ENCODE results near the gene ZBED4.
A peak's percentile ranks its signal among the peaks of the same experiment; 100 is the strongest.
"Not testable (repeated sequence)": the region's sequence is repeated elsewhere in the genome, so short reads cannot be mapped to it uniquely, and the experiment has no call there.

ZBED4 gene

GRCh38 chr22:49827271-49827852 lies 26.3 kb upstream of the ZBED4 start:
- ATAC-seq: peak; percentile 7 to 13

- peak; percentile 57 to 59 for ATAC-seq
These were observed 25.6 kb upstream of the ZBED4 start, which contains the start of gene BRD1 for GRCh38 chr22:49827853-49828598. Gene BRD1 (minus strand): TSS chr22:49827873. CDS start chr22:49824317, 3,556 bp downstream.

DNA sequence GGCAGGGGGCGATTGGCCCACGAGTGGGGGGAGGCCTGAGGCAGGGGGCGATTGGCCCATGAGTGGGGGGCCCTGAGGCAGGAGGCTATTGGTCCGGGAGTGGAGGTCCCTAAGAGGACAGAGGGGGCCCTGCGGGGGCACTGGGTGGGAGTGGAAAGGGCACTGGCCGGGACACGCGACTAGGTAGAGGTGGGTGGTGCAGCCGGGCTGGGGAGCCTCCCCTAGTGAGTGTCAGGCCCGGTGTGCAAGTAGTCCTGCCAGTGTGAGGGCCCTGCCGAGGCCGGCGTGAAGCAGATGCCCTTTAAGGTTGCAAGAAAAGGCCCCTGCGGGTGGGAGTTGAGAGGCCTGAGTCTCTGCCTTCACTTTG lies 25.1 kb upstream of the ZBED4 start:
- ATAC-seq: no peak

DNA sequence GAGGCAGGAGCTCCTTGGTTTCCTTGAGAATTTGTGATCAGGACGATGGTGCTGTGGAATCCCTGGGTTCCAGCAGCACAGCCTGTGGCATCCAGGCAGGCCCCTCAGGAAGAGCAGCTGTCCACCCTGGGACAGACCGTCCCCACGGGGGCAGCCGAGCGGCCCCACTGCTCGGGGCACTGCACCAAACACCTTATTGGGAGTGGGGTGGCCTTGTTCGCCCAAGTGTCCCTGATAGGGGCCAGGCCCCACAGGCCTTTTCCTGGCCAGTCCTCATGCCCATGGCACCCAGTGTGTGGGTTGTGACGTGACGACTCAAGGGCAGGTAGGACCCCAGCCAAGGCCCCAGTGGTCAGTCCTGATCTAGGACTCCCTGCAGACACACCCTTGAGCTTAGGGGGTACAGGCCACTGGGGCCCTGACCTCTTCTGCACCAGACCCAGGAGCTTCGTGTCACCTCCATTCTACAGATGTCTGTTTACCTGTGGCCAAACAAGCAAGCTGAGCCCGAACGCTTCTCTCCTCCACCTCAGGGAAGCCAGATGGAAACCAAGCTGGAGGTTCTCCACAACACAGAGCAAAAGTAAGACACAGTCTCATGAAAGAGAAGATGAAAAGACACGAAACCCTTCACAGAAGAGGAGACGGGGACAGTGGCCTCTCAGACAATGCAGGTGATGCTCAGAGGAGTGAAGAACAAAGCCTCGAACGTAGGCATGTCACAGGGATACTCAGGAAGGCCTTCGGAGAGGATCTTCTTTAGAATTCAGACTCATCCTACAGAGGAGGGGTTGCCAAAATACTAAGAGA lies 24.4 kb upstream of the ZBED4 start:
- peak; percentile 4 to 5 for ATAC-seq

DNA sequence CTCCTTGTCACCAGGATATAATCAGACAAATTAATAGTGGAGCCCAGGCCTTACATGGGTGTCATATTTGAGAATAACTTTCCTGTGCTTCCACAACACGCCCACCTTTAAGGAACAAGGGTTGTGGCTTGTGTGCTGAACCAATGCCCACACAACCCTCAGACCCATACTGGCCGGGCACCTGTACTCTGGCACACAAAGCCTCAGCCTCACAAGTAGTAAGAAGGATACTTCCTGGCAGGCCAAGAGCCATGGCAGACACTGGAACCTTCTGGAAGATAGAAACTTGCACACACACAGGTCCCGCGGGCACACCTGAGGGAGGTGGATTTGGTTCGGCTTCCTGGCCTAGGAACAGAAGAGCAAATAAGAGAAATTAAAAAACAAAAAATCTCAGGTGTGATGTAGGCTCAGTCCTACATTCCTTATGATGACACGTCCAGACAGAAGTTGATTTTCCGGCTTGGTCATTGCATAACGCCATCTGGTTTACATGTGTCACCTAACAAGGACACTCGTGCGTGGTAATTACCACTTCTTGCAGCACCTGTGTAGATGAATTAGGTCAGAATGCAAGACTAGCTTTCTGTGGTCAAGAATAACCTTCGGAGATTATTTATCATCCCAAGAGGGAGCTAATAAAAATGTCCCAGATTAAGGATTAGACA lies 20.2 kb upstream of the ZBED4 start:
- ATAC-seq: no peak

DNA sequence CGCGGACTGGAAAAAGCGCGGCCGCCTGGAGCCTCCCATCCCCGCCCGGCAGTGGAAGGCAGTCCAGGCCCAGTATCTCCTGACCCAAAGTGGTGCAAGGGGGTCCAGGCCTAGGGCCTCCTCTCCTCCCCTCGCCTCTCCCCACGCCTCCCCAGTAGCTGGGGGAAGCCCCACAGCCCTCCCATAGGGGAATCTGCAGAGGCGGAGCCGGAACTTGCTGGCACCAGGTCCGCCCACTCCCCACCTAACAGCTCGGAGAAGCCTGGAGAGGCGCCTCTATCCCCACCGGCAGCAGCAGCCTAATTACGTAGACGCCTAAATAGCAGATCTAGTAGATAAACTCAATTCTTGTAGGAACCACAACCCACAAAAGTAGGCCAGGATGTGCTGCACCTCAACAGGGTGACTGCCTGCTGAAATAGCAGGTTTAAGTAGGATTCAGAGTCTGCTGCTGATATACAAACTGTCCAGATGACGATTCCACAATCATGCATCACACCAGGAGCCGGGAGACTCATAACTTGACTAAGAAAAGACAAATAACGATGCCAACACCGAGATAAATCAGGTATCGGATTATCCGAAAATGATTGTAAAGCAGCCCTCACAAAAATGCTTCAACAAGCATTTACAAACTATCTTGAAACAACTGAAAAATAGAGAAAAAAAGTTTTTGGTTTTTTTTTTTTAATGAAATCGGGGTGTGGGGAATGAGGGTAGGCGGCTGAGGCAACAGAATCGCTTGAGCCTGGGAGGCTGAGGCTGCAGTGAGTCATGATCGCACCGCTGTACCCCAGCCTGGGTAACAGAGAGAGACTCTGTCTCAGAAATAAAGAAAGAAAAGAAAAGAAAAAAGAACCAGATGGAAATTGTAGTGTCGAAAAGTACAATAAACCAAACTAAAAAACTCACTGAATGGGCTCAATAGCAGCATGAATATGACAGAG lies 14.6 kb upstream of the ZBED4 start:
- ATAC-seq: peak; percentile 81 to 85

- ATAC-seq: no peak
These were observed 8.4 kb upstream of the ZBED4 start for GRCh38 chr22:49845241-49845640.

DNA sequence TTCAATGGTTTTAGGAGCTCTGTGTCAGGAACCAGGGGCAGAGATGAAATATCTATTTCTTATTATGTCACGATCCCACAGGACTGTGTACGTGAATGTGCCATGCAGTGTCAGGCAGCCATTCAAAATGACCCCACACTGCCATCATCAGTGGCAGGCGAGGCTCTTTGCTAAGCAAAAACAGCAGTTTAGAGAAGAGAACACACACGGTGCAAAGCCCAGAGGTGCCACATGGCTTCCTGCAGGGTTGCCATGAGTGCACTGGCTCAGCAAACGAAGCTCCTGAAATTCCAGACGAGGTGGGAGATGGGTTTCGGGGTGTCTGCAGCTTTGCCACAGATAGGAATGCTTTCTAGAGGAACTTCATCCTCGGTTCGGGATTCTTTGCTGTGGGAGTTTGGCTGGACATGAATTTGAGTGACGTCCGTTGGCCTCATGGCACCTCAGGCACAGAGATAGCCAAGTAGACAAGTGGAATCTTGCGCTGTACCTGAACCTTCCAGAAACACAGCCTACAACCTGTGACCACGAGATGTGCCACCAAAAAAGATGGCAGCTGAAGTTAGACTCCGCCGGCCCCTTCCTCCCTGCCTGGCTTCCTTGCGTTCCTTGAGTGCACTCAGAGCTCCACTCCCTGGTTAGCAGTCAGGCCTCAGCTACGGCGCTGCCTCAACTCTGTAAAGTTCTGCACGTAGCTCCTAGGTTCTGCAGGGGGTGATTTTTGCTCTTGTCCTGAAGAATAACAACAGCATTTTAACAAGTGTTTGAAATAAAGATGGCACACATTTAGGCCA lies 7.8 kb upstream of the ZBED4 start:
- ATAC-seq: no peak

DNA sequence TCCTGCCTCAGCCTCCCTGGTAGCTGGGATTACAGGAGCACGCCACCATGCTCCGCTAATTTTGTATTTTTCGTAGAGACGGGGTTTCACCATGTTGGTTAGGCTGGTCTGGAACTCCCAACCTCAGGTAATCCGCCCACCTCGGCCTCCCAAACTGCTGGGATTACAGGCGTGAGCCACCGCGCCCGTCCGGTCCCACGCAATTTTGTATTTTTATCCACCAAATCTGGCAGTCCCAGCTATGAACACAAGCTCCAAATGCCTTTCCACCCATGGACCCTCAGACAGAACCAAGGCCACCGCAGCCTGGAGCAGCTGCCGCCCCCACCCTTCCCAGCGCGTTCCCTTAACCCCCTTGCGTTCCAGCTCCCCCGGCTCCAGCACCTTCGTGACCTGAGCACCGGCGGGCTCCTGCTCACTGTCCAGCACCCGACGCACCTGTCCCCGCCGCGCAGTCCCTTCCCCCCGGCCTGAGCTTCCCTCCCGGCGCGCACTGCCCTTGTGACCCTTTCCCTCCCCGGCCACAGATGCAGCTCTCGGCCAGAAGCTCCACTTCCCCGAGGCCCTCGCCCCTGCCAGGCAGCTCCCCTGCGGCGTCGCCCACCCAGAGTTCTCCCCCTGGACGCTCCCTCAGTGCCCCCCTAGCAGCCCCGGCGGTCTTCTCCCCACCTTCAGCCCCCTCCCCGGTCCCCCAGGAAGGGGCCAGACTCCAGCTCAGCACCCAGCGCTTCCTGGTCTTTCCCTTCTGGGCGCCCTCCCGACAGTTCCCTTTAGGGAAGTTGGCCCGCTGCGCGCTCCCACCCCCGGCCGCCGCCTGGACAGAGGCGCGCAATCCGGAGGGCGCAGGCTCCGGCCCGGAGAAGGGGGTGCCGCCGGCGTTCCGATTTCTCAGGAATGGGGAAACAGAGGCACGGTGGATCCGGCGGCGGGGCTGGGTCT lies 5.6 kb upstream of the ZBED4 start:
- no peak for ATAC-seq

- ATAC-seq: no peak
These were observed 4.9 kb upstream of the ZBED4 start for GRCh38 chr22:49848690-49849160.

- no peak for ATAC-seq
These were observed 4.3 kb upstream of the ZBED4 start for GRCh38 chr22:49849161-49850020.

DNA sequence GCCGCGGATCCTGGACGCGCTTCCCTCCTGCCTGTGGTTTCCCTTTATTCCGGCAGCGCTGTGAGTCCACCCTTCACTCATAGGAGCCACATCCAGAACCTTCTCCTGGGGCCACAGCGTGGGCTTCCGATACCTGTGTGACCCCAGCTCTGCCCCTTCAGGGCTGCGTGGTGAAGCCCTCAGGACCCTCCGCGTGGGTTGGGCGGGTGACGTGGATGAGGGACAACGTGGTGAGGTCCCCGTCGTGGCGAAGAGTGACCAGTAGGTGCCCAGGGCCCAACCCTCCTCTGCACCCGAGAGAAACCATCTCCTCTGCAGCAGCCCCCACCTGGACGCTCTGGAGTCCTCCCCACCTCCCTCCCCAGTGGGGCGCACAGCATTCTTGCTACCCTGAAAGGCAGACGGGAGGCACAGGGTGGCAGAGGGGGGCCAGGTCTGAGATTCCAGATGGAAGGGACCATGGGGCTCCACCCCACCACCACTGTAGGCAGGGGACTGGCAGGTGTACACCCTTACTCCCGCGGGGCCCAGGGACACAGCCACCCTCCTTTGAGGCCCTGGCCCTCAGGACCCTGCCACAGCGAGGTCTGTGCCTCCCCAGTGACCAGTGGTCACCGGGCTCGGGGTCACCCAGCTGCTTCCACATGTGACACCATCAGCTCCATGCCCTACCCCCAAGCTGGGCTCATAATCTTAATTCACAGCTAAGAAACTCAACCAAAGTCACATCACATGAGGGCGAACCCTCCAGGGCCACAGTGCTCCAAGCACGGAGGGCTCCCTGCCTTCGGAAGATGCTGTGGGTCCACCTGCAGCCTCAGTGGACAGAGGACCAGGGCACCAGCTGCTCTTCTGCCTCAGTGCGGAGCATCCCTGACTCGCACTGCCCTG lies 3.4 kb upstream of the ZBED4 start:
- no peak for ATAC-seq

GRCh38 chr22:49850959-49851802 lies 2.5 kb upstream of the ZBED4 start:
- no peak for ATAC-seq

- ATAC-seq: not testable (repeated sequence)
These were observed 1.1 kb upstream of the ZBED4 start for GRCh38 chr22:49852568-49852897.

GRCh38 chr22:49853981-49854831 lies 562 bp downstream of the ZBED4 start:
- peak; percentile 24 to 33 for ATAC-seq
